Measurements from ENCODE around the gene COX11. TPM values are rescaled to one million over a fixed set of nuclear protein-coding genes. Genes with fewer than 3 reads are reported as not detected.

Gene COX11
- total RNA-seq, 1 donor from 2014 or later: 19.6 TPM

- Histone ChIP-seq H3K9me3 (no peaks in the 10 kb centered on the region), H3K27me3 (no peaks in the 10 kb centered on the region), H3K27ac (no peak overlapping the region), H3K4me1 (no peaks in the 10 kb centered on the region), H3K4me3 (no peak overlapping the region), H3K36me3 (no peaks in the 10 kb centered on the region)
- intact Hi-C loops (cut with DNase I): loop anchor here (1.0 kb wide), 2 partner anchors 356 to 363 kb away; no protein-coding TSS in a partner anchor
- no peak for DNase-seq (ENCODE audit: low spot score in 2 of 2)
- peak; percentile 46 to 65 (median 59) for TF ChIP-seq CTCF (IDR thresholded peaks at IDR 0.05)
Measured at GRCh38 chr17:54992797-54993639, 24.6 kb upstream of the COX11 start.

DNA sequence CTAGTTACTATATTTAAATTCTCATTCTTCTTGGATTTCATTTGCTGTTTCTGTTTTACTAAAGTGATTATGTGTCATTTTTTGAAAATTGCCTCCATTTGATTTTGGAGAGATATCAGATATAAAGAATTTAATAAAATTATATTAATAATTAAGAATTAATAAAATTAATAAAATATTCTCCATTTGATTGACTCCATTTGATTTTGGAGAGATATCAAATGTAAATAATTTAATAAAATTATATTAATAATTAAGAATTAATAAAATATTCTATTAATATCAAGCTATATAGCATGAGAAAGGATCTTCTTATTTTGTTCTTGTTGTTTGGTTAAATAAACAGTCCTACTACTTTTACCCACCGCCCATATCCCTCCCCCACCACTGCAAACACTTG is 23.1 kb upstream of the COX11 start:
- Histone ChIP-seq H3K27ac (no peak overlapping the region), H3K36me3 (no peaks in the 10 kb centered on the region), H3K4me3 (no peak overlapping the region), H3K27me3 (no peaks in the 10 kb centered on the region), H3K4me1 (no peaks in the 10 kb centered on the region), H3K9me3 (no peaks in the 10 kb centered on the region)
- TF ChIP-seq CTCF (IDR thresholded peaks at IDR 0.05): no peak
- intact Hi-C loops (cut with DNase I): no loop called here
- no peak for DNase-seq (ENCODE audit: low spot score in 2 of 2)

DNA sequence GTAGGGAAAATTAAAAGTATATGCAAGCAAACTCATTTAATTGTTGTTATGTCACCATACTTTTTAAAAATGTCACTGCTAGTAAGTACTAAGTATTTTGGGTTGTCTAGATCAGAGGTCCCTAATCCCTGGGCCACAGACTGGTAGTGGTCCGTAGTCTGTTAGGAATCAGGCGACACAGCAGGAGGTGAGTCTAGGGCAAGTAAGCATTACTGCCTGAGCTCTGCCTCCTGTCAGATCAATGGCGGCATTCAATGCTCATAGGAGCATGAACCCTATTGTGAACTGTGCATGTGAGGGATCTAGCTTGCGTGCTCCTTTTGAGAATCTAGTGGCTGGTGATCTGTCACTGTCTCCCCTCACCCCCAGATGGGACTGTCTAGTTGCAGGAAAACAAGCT is 21.7 kb upstream of the COX11 start:
- intact Hi-C loops (cut with DNase I): no loop called here
- H3K27ac ChIP-seq: no peak overlapping the region
- no peaks in the 10 kb centered on the region for H3K4me1 ChIP-seq

DNA sequence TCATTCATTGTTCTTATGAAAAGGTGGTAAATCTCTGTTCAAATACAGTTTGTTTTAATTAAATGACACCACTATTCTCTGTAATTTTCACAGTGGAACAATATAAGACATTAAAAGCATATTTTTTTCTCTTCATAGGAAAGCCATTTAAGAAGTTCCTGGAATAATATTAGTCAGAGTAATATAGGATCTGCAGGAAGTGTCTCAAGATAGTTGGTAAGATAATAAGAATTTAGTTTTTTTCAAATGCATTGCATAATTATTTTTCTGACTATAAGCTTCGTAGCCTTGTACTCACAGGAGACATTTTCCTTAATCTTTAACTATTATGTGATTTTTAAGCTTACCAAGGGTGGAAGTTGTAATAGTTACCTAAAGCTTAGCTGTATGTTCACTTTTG is 17.0 kb upstream of the COX11 start:
- peaks cover 4 to 5% of the 10 kb centered on the region in 2 donors for H3K9me3 ChIP-seq
- H3K4me1 ChIP-seq: peaks cover 0 to 14% of the 10 kb centered on the region in 2 donors
- H3K27me3 ChIP-seq: no peaks in the 10 kb centered on the region
- no peak overlapping the region for H3K27ac ChIP-seq
- no peaks in the 10 kb centered on the region for H3K36me3 ChIP-seq
- intact Hi-C loops (cut with DNase I): no loop called here
- TF ChIP-seq CTCF (IDR thresholded peaks at IDR 0.05): no peak
- H3K4me3 ChIP-seq: no peak overlapping the region
- no peak for DNase-seq (ENCODE audit: low spot score in 2 of 2)

More for the DNA sequence above, 21.7 kb upstream of the COX11 start:
- Histone ChIP-seq H3K36me3 (no peaks in the 10 kb centered on the region), H3K27me3 (no peaks in the 10 kb centered on the region), H3K9me3 (no peaks in the 10 kb centered on the region), H3K4me3 (no peak overlapping the region)
- no peak for DNase-seq (ENCODE audit: low spot score in 2 of 2)
- TF ChIP-seq CTCF (IDR thresholded peaks at IDR 0.05): no peak

GRCh38 chr17:54983260-54983659 is 14.8 kb upstream of the COX11 start:
- no peaks in the 10 kb centered on the region for H3K36me3 ChIP-seq
- no peak for DNase-seq (ENCODE audit: low spot score in 2 of 2)
- TF ChIP-seq CTCF (IDR thresholded peaks at IDR 0.05): no peak

More at GRCh38 chr17:54983260-54983659, 14.8 kb upstream of the COX11 start:
- H3K4me3 ChIP-seq: no peak overlapping the region
- no peaks in the 10 kb centered on the region for H3K27me3 ChIP-seq
- peak overlapping the region; percentile 62 to 69 for H3K27ac ChIP-seq
- intact Hi-C loops (cut with DNase I): no loop called here
- H3K9me3 ChIP-seq: peaks cover 7 to 10% of the 10 kb centered on the region in 2 donors
- peaks cover 0 to 14% of the 10 kb centered on the region in 2 donors for H3K4me1 ChIP-seq
